Fibroblast of villous mesenchyme (primary cell): ENCODE data around the gene KCNA1. TPM values are rescaled to one million over a fixed set of nuclear protein-coding genes. Genes with fewer than 3 reads are reported as not detected.

ENCODE experiments used
- DNase-seq: peaks from one replicate; pipeline ENCODE4 v3.0.0-alpha.2; 2010; ENCODE audit warnings: low read depth
- H3K4me3 ChIP-seq: 2 replicates; pipeline ENCODE4 v1.5.1; 2011; ENCODE audit warnings: low read depth, mild to moderate bottlenecking, low read length
- total RNA-seq: library from RNA; depleted of rRNA; stranded (reverse); fragments of >200 nt; gene quantifications from 2 replicates; pipeline ENCODE4 v1.2.3, GENCODE V29; 2012
- TF ChIP-seq, protein P1 (sequence below): IDR thresholded peaks from 2 replicates; pipeline ENCODE4 v1.5.1; 2012; ENCODE audit warnings: low read depth, mild to moderate bottlenecking, low read length; ENCODE audit not compliant: insufficient read depth

Gene KCNA1
- total RNA-seq, result not detected in 2 replicates

DNA sequence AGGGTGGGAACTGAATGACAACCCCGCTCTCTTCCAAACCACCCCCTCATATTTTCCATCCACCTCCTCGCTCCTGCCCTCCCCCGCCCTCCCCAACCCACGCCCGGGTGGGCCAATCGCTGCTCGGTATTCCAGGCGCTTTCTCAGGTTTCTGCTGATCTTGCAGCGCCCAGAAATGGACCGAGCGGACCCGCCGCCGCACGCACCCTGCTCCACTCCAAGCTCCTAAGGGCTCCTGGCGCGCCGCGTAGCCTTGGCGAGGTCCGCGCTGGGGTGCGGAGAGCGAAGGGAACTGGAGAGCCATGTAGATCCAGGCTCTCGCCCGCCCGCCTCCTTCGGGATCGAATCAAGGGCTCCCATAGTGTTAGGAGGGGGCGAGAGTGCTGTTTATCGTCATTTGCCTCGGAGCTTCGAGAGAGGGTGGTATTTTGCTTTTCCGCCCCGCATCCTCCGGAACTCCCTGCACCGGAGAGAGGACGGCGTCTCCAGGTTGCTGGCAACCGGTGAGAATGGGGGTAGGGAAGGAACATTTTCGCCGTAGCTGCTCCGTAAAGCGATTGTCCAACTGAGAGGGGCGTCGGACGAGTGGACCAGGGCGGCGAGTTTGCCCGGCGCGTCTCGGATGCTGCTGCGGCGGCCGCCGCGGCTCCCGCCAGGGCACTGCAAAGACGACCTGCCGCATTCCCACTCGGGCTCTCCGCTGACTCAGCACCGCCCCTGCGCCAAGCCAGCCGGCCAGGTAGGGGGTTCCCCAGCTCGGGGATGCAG lies at the start of gene KCNA1:
KCNA1 (plus strand) TSS at position 172 of the 768 bp plus-strand sequence. CDS start 1,474 bp downstream, outside the sequence.
- TF ChIP-seq, protein P1, sequence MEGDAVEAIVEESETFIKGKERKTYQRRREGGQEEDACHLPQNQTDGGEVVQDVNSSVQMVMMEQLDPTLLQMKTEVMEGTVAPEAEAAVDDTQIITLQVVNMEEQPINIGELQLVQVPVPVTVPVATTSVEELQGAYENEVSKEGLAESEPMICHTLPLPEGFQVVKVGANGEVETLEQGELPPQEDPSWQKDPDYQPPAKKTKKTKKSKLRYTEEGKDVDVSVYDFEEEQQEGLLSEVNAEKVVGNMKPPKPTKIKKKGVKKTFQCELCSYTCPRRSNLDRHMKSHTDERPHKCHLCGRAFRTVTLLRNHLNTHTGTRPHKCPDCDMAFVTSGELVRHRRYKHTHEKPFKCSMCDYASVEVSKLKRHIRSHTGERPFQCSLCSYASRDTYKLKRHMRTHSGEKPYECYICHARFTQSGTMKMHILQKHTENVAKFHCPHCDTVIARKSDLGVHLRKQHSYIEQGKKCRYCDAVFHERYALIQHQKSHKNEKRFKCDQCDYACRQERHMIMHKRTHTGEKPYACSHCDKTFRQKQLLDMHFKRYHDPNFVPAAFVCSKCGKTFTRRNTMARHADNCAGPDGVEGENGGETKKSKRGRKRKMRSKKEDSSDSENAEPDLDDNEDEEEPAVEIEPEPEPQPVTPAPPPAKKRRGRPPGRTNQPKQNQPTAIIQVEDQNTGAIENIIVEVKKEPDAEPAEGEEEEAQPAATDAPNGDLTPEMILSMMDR, result no peak
- peak within 1 kb of the TSS; percentile 2 for H3K4me3 ChIP-seq
- no peak for DNase-seq

DNA sequence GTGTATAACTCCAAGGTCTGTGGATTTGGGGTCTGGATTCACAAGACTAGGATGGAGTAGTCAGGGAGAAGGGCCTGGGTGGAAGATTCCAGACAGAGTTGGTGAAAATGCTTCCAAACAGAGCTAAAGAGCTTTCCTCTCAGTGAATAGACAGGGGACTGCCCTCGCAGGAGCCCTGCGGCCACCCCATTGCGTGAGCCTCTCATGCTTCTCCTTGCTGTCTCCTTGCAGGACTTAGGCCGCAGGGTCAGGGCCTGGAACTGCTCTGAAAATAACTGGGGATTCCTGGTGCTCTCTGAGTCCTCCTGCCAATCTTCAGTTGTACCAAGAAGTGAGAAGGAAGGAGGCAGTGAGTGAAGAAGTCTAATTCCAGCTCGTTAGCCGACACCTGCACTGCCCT lies 49.0 kb upstream of the KCNA1 start:
- no peak overlapping the region for H3K4me3 ChIP-seq
- TF ChIP-seq, protein P1, result no peak

DNA sequence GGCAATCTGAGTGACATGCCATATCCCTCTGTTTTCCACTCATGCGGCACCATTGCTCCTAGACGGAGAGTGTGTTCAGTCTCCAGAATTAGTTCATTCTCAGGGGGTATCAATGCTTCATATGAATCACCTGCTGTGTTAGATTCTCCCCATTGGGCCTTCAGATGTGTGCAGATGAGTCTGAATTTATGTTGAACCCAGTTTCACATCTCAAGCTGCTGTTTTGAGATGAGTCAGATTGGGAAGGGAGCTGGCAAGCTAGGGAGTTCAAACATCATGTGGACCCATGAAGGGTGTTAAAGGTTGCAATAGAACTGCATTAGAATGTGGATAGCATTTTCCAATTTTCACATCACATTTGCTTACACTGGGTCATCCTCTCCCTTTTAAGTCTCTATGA lies 46.9 kb upstream of the KCNA1 start:
- H3K4me3 ChIP-seq, result no peak overlapping the region
- TF ChIP-seq, protein P1, result no peak
- no peak for DNase-seq

More for the DNA sequence above, 49.0 kb upstream of the KCNA1 start:
- no peak for DNase-seq

DNA sequence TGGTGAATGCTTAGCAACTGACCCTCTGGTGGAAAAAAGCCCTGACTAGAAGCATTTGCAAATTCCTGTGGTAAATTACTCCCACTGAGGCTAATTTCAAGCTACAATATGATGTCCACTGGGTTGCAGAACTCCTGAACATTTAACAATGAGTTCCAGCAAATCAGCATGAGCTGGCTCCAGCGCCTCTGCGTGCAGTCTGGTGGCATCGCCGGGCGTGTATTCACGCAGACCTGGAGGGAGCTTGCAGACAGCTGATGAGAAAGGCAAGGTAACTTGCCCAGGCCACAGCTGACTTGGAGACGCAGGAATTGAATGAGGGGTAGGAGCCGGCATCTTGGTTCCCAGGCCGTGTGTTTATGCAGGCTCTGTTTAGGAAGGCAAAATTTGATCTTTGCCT lies 45.1 kb upstream of the KCNA1 start:
- no peak for DNase-seq
- H3K4me3 ChIP-seq, result no peak overlapping the region
- TF ChIP-seq, protein P1, result no peak

DNA sequence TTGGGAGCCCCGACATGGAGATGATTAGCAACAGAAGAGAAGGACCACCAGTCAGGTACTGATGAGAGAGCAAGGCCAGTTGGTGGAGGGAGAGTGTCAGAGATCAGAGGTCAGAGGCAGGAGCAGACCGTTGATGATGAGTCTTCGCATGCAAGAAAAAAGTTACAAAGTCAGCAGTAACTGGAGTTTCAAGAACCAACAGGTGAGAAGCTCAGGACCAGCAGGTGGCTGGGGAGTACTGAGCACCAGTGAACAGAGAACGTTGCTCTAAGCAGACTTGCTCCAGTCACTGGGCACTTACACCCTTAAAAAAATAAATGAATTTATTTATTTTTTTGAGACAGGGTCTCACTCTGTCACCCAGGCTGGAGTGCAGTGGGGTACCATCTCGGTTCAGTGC lies 44.5 kb upstream of the KCNA1 start:
- H3K4me3 ChIP-seq, result no peak overlapping the region
- DNase-seq, result no peak
- TF ChIP-seq, protein P1, result no peak

DNA sequence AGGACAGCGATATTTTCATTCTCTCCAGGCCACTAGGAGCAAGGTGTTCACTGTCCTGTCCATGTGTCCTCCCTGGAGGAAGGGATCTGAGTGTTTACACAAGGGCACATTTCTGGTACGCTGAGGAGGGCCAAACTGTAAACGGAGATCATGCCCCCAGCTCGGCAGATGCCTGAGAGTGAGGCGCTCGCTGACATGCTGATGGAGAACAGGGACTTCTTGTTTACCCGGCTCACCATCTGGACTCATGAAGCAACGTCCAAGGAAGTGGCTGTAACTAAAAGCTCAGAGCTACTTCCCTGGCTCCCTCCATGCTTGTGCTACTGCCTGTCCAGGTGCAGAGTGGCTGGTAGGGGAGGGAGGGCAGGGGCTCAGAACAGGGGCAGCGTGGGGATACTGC lies 43.4 kb upstream of the KCNA1 start:
- TF ChIP-seq, protein P1, result no peak
- peak; percentile 18 for DNase-seq
- H3K4me3 ChIP-seq, result no peak overlapping the region
